Heart right ventricle (tissue), 16 donors: ENCODE measurements around the gene AMPH. TPM values are rescaled to one million over a fixed set of nuclear protein-coding genes. Genes with fewer than 3 reads are reported as not detected.
A peak's percentile ranks its signal among the peaks of the same experiment; 100 is the strongest.

ENCODE experiments used
- ATAC-seq, 8 donors: fragments of 200-7000 bp; cut with Tn5 transposase; one replicate each; pipeline ENCODE4 v1.9.1; 2020; ENCODE audit warnings: mild to moderate bottlenecking in 8 of 8, moderate library complexity in 8 of 8, moderate number of reproducible peaks in 1 of 8
- DNase-seq, 2 donors: peaks; one replicate each; pipeline ENCODE4 v3.0.0-alpha.2; 2020
- H3K27ac ChIP-seq, 10 donors: fragments of 200-600 bp; sonication (generic) in 2 of 10; one replicate each; pipeline versions ENCODE4 v1.5.0 to v1.8.0; 2020 to 2022; ENCODE audit warnings: mild to moderate bottlenecking in 3 of 10
- H3K27me3 ChIP-seq, 7 donors: fragments of 200-600 bp; one replicate each; pipeline ENCODE4 v1.8.0; 2021 to 2022; ENCODE audit warnings: mild to moderate bottlenecking in 2 of 7
- H3K36me3 ChIP-seq, 9 donors: fragments of 200-600 bp; sonication (generic) in 1 of 9; one replicate each; pipeline versions ENCODE4 v1.5.0 to v1.8.0; 2020 to 2022; ENCODE audit warnings: mild to moderate bottlenecking in 2 of 9
- H3K4me1 ChIP-seq, 9 donors: fragments of 200-600 bp; sonication (generic) in 1 of 9; one replicate each; pipeline versions ENCODE4 v1.5.0 to v1.8.0; 2020 to 2022; ENCODE audit warnings: mild to moderate bottlenecking in 4 of 9
- H3K4me3 ChIP-seq, 10 donors: fragments of 200-600 bp; sonication (generic) in 2 of 10; one replicate each; pipeline versions ENCODE4 v1.5.0 to v1.8.0; 2020 to 2022; ENCODE audit warnings: mild to moderate bottlenecking in 7 of 10, moderate library complexity in 2 of 10
- H3K9me3 ChIP-seq, 11 donors: fragments of 200-600 bp in 10 of 11; sonication (generic) in 2 of 11; one replicate each; pipeline versions ENCODE4 v1.5.0 to v1.8.0; 2013 to 2022; ENCODE audit warnings: mild to moderate bottlenecking in 2 of 11, control low read depth in 1 of 11, moderate library complexity in 1 of 11
- WGBS, 2 donors: extraction: QIAGEN DNeasy Blood & Tissue Kit; methylation state at CpG; one replicate each; pipeline ENCODE4 v1.1.7; 2013; ENCODE audit warnings: inconsistent platforms in 1 of 2; 5-methylcytosine and 5-hydroxymethylcytosine counted together
- intact Hi-C, 10 donors: fragments of 100-400 bp; cut with DNase I; formaldehyde crosslinking; loops; one replicate each; pipeline versions ENCODE4 v1.11.1 to v1.14.2; 2022
- long read RNA-seq, 3 donors: library from polyadenylated mRNA; unstranded; transcript quantifications; one replicate each; pipeline ENCODE4 v2.0.0, GENCODE V29; 2020 to 2021
- polyA plus RNA-seq, 2 donors: library from polyadenylated mRNA; stranded (reverse); fragments of 200-250 nt; gene quantifications; one replicate each; pipeline ENCODE4 v1.2.3, GENCODE V29; 2013
- total RNA-seq, 10 donors: library from RNA; stranded (reverse); fragmentation: NEBNext Ultra II Directional in 3 of 10; extraction: Animal tissue kit (Norgen Biotek cat#: 25700) in 3 of 10; gene quantifications; one replicate each; pipeline versions ENCODE4 v1.2.1 to v1.2.4, GENCODE V29; 2021 to 2023
- TF ChIP-seq, protein P1 (sequence below), 9 donors: fragments of 200-600 bp; sonication (generic) in 2 of 9; IDR thresholded peaks; one replicate each; pipeline versions ENCODE4 v1.5.0 to v1.8.0; 2021 to 2022; ENCODE audit warnings: antibody characterized with exemption in 9 of 9, mild to moderate bottlenecking in 5 of 9, moderate library complexity in 1 of 9
- donor health status: Arrhythmogenic right ventricular cardiomyopathy.
- donor health status: ischemic (EF 13 %, LVEDD 7.1; RV severe dilation, severe dysfunction).
- donor health status: healthy with polysubstance abuse.
- donor health status: DM: no; HTN: yes; CAD: no.
- donor health status: DM: no; HTN: no; CAD: no.
- donor health status: ischemic (EF 25% LVEDD 6.9; RV normal size, moderate dysfunction).
- donor health status: ischemic (EF 25% LVEDD 5.7; RV mildly dilated, moderate dysfunction).
- donor health status: healthy.
- donor health status: DM: yes; HTN: yes; CAD: no.
- donor health status: Ischemic cardiomyopathy.
- donor health status: ischemic (EF 35%, LVEDD 5.7; RV mildly dilated, moderate dysfunction).
- donor health status: nonischemic (EF 11% LVEDD 7.7; RV severe dilation, severe dysfunction).
- donor health status: DM: yes; HTN: yes; CAD: no.
- donor health status: PGD.
- donor health status: ischemic (EF 29% LVEDD 5.4; RV normal size, mild dysfunction).
- donor health status: nonischemic (EF 23%, LVEDD 6.1; RV moderate dilation, normal function).

The AMPH gene
- 1 to 10 TPM; 1.3 to 3.5 (median 2.8) TPM for total RNA-seq
- 1 to 10 TPM in 1 of 2 donors, under 1 TPM in 1; 0.95 to 1.2 TPM for polyA plus RNA-seq
- long read RNA-seq, donor 1, partial matches to known transcripts, result 0 of 1 reads
- long read RNA-seq, donor 1, other reads (novel, unspliced or antisense), result 1 of 1 reads
- long read RNA-seq, donor 2, transcript AMPH-201 (20 exons, 3,145 nt), result major isoform, 5 of 7 reads
- long read RNA-seq, donor 2, partial matches to known transcripts, result 1 of 7 reads
- long read RNA-seq, donor 2, other reads (novel, unspliced or antisense), result 1 of 7 reads
- long read RNA-seq, donor 3, partial matches to known transcripts, result 0 of 6 reads
- long read RNA-seq, donor 3, other reads (novel, unspliced or antisense), result 3 of 6 reads

DNA sequence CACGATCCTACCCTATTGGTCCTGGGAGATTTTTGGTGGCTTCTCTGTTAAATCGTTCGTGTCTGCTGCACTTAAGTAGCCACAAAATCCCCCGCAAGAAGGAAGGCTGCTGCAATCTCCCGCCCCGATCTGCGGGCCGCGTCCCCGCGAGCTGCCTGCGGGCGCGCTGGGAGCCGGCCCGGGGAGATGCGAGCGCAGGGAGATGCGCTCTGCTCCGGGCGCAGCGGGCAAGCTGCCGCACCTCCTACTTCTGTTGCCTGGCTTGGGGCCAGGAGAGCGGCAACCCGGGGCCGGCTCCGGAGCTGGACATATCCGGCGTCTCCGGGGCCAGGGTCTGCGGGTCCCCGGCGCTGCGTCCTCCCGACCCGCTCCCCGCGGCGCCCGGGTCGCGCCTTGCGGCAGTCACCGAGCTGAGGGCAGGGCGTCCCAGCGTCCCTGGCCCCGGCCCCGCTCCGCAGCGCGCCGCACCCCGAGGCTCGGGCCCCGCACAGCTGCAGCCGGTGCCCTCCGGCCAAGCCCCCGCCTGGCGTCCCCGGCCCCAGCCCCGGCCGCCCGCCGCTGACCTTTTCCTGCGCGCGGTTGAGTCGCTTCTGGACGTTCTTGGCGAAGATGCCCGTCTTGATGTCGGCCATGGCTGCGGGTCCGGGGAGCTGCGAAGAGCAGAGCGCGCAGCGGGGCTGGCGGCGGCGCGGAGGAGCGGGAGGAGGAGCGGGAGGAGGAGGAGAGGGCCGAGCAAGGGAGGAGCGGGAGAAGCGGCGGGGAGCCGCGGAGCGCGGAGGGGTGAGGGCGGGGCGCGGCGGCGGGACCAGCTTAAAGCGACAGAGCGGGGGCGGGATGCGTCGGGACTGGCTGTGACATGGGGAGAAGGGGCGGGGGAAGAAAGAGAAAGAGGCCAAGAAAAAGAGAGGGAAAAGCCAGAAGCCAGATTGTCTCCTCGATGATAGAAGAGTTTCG, at the start of gene AMPH:
Gene AMPH, minus strand, starts transcription at position 654 of the 954 bp plus-strand sequence. Its CDS starts 22 bp downstream, at position 632.
- H3K4me3 ChIP-seq, result peak within 1 kb of the TSS; percentile 16 to 71 (median 62)
- DNase-seq (peak; percentile 48 to 75), ATAC-seq (peak; percentile 88 to 95 (median 89))
- peaks cover 0 to 6% (median 0%) of the 10 kb centered on the region in 11 donors for H3K9me3 ChIP-seq
- H3K27ac ChIP-seq, result peak within 1 kb of the TSS in 2 of 10 donors; percentile 27 to 37
- 0 to 1% methylated on average over 89 to 104 of the region's 105 CpGs for WGBS, 2 donors
- intact Hi-C loops, result no loop called here
- TF ChIP-seq, protein P1, sequence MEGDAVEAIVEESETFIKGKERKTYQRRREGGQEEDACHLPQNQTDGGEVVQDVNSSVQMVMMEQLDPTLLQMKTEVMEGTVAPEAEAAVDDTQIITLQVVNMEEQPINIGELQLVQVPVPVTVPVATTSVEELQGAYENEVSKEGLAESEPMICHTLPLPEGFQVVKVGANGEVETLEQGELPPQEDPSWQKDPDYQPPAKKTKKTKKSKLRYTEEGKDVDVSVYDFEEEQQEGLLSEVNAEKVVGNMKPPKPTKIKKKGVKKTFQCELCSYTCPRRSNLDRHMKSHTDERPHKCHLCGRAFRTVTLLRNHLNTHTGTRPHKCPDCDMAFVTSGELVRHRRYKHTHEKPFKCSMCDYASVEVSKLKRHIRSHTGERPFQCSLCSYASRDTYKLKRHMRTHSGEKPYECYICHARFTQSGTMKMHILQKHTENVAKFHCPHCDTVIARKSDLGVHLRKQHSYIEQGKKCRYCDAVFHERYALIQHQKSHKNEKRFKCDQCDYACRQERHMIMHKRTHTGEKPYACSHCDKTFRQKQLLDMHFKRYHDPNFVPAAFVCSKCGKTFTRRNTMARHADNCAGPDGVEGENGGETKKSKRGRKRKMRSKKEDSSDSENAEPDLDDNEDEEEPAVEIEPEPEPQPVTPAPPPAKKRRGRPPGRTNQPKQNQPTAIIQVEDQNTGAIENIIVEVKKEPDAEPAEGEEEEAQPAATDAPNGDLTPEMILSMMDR (IDR thresholded peaks at IDR 0.05), result no peak
- peaks cover 0 to 59% (median 16%) of the 10 kb centered on the region in 7 donors for H3K27me3 ChIP-seq
- peaks cover 0 to 9% (median 5%) of the 10 kb centered on the region in 9 donors for H3K4me1 ChIP-seq
- H3K36me3 ChIP-seq, result no peaks in the 10 kb centered on the region

DNA sequence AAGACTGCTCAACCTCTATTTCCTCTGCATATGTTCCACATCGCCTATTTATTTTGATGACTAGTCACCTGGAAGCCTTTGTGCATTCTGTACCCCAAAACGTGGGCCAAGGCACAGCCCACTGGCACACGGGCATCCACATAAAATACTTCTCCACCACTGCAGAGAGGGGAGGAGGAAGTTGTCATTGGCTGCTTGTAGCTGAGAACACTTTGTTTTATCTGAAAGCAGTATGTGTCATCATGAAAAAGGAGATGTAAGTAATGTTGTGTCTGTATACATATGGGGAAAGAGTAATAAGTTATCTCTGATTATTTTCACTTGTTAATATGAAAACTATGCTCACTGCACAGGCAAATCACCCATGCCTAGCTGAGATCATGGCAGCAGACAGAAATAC, 48.2 kb upstream of the AMPH start:
- ATAC-seq (no peak), DNase-seq (no peak)
- H3K4me3 ChIP-seq, result no peak overlapping the region
- TF ChIP-seq, protein P1 (IDR thresholded peaks at IDR 0.05), result no peak
- no peak overlapping the region for H3K27ac ChIP-seq
- peaks cover 0 to 22% (median 12%) of the 10 kb centered on the region in 9 donors for H3K4me1 ChIP-seq
- no peaks in the 10 kb centered on the region for H3K36me3 ChIP-seq
- H3K27me3 ChIP-seq, result no peaks in the 10 kb centered on the region
- H3K9me3 ChIP-seq, result no peaks in the 10 kb centered on the region
- 58 to 73% methylated on average over 3 of the region's 3 CpGs for WGBS, 2 donors
- intact Hi-C loops, result no loop called here

- no peak overlapping the region for H3K27ac ChIP-seq
- peaks cover 0 to 25% (median 12%) of the 10 kb centered on the region in 9 donors for H3K4me1 ChIP-seq
- H3K9me3 ChIP-seq, result no peaks in the 10 kb centered on the region
- DNase-seq, result no peak
- H3K27me3 ChIP-seq, result no peaks in the 10 kb centered on the region
- no peaks in the 10 kb centered on the region for H3K36me3 ChIP-seq
- intact Hi-C loops, result no loop called here
- 92 to 97% methylated on average over 1 of the region's 1 CpG for whole genome bisulfite sequencing, 2 donors
- no peak overlapping the region for H3K4me3 ChIP-seq
- TF ChIP-seq, protein P1 (IDR thresholded peaks at IDR 0.05), result no peak
- no peak for ATAC-seq
Observed at GRCh38 chr7:38678698-38679054, 47.5 kb upstream of the AMPH start.

- no peaks in the 10 kb centered on the region for H3K36me3 ChIP-seq
- no peaks in the 10 kb centered on the region for H3K27me3 ChIP-seq
- H3K4me1 ChIP-seq, result peaks cover 0 to 31% (median 12%) of the 10 kb centered on the region in 9 donors
- ATAC-seq, result no peak
- H3K9me3 ChIP-seq, result no peaks in the 10 kb centered on the region
- H3K4me3 ChIP-seq, result no peak overlapping the region
- intact Hi-C loops, result no loop called here
- DNase-seq, result no peak
- H3K27ac ChIP-seq, result no peak overlapping the region
- 86 to 90% methylated on average over 5 of the region's 5 CpGs for WGBS, 2 donors
- TF ChIP-seq, protein P1 (IDR thresholded peaks at IDR 0.05), result no peak
Observed at GRCh38 chr7:38677981-38678697, 47.0 kb upstream of the AMPH start.
